ENCODE results near the gene CHST2.
A peak's percentile ranks its signal among the peaks of the same experiment; 100 is the strongest.

The CHST2 gene

DNA sequence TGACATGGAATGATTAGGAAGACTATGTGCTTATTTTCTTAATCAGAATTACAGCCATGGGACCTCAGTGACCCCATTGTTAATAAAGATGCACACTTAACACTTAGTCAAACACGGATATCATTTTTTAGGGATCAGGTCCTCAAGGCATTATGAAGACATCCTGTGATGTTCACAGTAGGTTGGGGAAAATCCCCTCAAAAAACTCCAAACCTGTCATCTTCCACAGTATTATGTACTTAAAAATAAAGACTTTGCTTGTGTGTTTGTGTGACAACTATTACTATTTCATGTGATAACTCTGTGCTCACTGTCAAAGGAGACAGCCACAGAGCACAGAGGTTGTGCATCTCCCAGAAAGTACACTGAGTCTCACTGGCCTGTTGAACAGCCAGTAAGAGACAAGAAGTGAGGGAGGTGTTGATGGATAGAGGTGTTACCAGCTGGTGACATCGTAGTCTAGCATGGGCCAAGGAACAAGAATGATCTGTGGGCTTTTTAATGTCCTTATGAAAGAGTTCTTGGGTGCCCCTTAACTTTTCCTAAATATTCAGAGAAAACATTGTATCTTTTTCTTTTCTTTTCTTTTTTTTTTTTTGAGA is 18.0 kb downstream of the CHST2 start:
- no peak for DNase-seq

DNA sequence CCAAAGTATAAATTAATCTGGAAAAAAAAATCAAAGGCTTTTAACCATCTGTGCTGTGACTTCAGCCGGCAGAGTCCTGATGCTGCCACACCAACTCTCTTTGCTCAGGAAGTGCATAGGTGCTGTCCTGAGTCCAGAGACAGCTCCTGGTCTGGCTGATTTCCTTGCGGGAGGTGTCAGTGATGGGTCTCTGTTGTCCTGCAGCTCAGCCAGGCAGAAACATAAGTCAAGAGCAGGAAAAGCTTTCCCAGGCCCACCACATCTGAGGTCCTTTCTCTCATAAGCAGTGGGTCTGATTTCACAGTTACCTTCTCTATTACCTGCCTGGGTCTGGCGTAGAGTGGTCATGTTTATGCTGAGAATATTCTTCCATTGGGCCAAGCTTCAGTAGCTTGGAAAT is 19.4 kb downstream of the CHST2 start:
- DNase-seq = no peak

DNA sequence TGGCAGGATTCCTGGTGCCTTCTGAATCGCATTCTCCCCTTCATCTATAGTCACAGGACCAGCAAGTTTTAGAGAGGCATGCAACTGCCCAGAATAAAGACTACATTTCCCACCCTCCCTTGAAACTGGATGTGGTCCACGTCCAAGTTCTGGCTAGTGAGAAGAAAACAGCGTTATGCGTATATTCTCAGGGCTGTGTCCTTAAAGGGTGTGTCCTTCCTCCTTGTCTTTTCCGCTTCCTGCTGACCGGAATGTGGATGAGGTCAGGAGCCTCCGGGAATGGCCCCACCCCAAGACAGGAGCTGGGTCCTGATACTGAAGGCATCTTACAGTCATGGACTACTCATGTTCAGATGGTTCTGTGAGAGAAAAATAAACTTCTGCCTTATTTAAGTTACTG is 20.2 kb downstream of the CHST2 start:
- DNase-seq = no peak

DNA sequence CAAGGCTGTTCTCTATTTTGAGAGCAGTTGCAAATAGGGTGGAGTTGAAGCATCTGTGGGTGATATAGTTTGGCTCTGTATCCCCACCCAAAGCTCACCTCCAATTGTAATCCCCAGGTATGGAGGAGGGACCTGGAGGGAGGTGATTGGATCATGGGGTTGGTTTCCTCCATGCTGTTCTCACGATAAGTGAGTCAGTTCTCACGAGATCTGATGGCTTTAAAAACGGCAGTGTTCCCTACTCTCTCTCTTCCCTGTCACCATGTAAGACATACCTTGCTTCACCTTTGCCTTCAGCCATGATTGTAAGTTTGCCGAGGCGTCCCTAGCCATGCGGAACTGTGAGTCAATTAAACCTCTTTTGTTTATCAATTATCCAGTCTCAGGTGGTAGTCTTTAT is 21.0 kb downstream of the CHST2 start:
- DNase-seq = no peak

DNA sequence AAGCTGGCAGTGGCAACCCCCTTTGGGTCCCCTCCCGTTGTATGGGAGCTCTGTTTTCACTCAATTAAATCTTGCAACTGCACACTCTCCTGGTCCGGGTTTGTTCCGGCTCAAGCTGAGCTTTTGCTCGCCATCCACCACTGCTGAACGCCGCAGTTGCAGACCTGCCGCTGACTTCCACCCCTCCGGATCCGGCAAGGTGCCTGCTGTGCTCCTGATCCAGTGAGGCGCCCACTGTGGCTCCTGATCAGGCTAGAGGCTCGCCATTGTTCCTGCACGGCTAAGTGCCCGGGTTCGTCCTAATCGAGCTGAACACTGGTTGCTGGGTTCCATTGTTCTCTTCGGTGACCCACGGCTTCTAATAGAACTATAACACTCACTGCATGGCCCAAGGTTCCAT is 22.8 kb downstream of the CHST2 start:
- DNase-seq = no peak

DNA sequence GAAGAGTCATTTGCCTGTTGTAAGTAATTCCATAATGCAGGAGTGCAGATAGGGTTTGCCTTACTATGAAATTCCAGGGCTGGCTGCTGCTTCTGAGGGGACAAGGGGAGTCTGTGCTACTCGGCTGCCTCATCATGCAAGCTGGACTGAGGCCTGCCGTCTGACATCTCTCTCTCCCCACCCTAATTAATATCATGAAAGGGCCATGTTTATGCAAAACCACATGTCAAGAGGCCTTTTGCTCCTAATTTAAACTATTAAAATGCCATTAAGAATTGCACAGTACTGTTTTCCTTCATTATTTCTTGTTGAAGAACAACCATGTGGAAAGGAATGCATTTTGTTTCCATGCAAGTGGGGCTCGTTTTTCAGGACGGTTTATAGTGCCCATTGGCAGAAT is 26.3 kb downstream of the CHST2 start:
- DNase-seq = no peak

DNA sequence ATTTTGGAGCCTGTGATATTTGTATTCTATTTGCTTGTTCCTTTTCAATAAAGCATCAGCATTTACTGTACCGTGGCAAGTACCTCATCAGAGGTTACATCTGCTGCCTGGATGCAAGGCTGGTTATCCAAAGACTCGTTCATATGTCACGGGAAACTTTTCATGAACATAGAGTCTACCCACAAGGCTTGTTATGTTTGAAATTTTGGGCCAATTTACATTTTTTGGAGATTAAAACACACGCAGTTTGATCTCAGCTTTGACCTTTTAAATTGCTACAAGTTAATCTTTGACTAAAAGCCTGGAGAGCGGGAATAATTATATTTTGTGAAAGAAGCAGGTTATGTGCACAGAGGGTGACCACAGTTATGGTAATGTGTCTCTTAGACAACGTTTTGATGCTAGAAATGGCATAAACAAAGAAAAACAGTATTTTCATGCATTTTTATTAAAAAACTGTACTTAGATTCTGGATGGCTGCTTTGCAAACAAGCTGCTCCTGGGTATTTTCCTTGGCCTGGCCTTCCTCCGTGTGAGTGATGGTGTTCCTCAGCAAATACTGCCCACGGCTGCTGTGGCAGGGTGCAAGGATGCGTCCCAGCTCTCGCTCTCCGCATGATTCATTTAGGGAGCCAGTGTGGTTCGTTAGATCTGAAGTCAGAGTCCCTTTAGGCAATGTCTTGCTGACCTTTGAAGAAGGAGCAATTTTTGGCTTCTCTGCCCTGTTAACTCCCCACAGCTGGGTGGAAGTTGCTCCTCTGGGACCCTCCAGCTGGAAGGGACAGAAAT is 27.1 kb downstream of the CHST2 start:
- no peak for DNase-seq

DNA sequence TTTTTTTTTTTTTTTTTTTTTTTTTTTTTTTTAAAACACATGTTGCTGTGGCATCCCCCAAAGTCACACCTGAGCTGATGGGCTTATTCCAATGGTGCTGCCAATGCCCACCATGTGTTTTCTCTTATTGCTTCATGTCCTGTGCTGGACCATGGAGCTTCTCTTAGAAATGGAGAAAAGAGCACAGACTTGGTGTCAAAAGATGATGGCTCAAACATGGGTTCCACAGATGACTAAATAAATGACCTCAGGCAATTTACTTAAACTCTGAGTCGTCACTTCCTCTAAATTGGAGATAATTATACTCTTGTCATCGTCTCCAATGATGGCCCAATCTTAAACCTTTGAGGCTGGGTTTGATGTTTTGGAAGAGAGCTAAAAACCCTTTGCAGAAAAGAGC is 28.1 kb downstream of the CHST2 start:
- no peak for DNase-seq

DNA sequence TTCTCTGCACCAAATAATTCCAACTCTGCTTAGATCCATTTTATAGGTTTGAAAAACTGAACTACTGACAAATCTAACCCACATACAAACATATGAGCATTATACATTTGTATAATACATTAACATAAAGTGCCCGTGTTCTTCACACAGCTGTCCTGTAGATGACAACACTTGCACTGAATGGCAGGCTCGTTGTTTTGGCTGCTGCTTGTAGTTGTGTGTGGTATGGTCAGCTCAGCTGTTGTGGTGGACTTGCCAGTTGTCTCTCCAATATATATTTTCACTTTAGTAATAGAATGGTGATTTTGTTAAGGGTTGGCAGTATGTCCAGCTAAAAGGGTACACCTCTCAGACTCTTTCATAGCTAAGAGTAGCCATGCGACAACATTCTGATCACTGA is 30.5 kb downstream of the CHST2 start:
- no peak for DNase-seq

DNA sequence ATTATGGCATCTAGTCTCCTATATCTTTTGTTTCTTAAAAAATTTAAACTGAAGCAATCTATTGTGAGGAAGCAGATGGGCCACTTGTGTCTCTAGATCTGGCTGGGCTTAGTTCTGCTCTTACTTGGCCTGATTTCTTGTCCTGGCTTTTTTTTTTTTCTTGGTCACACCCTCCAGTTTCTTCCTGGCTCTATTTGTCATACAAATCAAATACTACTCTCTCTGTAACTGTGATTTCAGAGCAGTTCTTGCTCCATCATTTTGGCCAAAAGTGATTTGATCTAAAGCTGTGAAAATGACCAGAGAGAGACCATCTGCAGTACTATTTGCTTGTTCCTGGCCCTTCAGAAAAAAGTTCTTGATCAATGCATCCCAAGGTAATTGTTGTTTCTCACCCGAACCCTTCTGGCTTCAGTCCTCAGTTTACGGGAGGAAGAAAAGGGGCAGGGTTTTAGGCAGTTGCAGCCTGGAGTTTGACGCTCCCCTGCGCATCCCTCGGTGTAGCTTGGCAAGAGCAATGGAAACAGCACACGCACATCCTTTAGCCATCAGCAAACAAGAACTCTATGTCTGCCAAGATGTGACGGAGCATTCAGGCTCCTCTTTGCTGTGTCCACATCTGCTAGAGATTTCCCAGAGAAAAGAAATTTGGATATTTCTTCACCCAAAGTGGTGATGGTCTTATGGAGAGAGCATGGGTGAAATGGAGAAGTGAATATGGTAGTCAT is 31.6 kb downstream of the CHST2 start:
- DNase-seq = no peak

DNA sequence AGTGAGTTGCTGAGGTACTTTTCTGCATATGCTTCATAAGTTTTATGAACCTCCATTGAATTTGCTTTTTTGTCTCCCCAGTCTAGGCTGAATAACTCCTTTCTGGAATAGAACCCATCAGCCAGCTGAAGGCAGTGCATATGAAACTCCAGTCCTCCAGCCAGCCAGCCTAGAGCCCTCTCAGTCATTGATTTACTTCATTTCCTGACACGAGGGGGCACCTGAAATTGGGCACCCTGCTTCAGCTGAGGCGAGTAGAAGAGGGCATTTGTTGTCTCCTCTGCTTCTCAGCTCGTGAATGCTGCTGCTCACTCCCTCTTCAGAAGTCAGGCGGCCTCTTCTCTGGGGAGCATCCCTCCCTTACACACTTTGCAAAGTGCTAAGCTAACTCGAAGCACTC is 32.5 kb downstream of the CHST2 start:
- DNase-seq = no peak

DNA sequence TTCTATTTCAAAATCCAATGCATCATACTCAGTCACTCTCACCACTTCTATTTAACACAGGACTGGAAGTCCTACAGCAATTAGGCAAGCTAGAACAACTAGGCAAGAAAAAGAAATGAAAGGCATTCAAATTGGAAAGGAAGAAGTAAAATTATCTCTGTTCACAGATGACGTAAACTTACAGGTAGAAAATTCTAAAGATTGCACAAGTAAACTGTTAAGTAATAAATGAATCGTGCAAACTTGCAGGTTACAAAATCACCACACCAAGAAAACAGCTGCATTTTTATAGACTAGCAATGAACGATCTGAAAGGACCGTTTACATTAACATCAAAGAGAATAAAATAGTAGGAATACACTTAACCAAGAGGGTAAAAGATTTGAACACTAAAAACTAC is 36.2 kb downstream of the CHST2 start:
- DNase-seq = no peak

DNA sequence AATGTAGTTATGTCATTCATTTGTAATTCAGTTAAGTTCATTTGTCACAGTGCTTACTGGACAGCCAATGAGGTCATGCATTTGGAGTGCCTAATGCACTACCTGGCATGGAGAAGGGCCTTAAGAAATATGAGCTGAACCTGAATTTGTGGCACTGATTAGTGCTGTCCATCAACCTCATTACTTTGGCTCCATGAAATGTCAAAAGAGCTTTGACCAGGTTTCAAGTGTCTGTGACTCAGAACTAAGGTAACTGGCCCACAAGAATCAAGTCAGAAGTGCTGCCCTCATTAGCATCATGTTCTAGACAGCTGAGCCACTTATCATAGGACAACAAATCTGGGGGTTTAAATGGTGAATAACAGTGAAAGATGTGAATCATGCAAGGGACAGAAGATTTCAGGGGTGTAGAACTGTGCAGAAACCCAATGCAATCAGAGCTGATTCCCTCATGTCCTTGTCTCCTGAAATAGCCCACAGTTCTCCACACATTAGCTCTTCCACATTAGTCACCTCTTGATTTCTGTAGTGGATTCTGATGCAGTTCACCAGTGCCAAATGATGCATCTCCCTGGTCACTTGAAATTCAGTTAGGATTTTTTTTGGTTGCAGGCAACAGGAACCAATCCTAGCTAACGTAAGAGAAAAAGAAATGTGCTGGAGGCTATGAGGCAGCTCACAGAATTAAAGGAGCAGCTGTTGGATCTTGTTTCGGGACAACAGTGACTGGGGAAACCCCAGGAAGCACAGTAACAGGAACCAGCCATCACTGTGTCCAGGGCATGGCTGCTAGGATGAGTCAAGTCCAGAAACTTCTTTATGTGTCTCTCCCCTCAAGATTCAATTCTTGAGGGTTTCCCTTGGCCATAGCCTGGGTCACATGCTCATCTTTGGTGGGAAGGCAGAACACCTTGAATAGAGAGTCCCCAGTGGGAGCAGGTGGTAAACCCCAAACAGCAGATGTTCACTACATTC is 38.7 kb downstream of the CHST2 start:
- no peak for DNase-seq

DNA sequence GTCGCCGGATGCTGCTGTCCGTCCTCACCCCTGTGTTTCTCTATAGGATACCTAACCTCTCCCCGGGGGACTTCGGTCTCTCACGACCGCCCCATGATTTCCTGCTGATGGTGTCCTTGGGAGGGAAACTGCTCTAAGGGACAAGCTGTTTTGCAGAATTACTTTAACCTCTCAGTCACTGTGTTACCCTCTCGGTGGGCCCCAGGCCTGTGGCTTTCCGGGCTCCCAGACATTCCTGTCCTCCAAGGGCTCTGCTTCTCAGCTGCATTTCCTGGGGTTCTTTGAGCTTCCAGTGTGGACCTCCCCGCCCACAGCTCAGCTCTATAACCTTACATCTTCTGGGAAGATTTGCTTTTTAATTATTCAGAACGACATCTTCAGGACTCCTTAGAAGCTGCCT is 40.9 kb downstream of the CHST2 start:
- no peak for DNase-seq

DNA sequence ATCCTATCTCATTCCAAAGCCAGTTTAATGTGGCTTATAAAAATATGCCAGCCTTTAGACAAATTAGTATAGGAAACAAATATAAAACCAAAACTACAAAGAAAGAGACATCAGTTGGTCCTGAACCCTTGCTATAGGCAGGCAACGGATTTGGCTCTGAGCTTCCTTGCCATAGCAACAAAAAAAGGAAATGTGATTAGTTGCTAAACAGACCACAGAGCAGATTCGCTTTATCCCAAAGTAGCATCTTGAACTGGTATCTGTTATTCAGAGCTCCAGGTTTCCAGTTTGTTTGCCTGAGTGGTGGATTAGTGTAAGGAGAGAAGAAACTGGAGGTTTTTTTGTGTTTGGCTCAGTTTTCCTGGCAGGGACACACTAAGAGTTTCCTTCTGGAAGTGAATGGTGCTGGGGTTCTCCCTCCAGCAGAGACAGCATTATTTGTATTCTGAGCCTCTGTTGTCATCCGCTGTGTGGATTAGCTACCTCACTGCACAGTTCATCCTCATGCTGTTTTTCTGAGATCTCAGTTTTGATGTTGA is 44.1 kb downstream of the CHST2 start:
- no peak for DNase-seq

DNA sequence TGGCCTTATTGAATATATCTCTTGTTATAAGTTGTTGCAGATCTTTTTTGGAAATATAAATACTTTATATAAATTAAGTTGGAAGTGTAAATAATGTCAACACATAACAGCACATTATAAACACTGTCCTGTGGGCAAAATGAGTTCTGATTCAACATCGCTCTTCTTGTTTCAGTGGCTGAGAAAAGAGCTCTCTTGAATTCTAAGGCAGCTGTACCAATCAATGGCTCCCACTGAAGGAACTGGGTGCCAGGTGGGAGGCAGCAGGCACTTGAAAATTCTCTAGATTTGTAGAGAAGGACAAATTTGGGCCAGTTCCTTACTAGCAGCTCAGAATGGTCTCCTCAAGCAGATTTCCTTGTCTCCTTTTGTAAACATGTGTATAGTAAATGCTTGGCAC is 45.6 kb downstream of the CHST2 start:
- no peak for DNase-seq

DNA sequence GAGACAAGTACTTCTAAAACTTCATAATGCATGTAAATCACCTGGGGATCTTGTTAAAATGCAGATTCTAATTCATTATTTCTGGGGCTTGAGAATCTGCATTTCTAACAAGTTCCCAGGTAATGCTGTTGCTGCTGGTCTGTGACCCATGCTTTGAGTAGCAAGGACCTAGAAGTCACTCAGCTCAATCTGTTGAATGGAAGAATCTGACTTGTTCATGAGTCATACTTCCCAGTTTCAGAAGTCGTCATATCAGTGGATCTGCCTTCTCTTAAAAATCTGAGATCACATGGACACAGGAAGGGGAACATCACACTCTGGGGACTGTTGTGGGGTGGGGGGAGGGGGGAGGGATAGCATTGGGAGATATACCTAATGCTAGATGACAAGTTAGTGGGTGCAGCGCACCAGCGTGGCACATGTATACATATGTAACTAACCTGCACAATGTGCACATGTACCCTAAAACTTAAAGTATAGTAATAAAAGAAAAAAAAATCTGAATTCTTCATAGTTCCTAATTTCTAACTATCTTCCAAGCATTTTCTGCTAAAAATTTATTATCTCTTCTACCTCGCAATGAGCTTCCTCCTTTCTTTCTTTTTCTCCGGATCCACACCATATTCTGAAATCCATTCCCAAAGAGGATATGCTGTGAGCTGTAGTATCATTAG is 46.2 kb downstream of the CHST2 start:
- peak; percentile 17 to 30 for DNase-seq

DNA sequence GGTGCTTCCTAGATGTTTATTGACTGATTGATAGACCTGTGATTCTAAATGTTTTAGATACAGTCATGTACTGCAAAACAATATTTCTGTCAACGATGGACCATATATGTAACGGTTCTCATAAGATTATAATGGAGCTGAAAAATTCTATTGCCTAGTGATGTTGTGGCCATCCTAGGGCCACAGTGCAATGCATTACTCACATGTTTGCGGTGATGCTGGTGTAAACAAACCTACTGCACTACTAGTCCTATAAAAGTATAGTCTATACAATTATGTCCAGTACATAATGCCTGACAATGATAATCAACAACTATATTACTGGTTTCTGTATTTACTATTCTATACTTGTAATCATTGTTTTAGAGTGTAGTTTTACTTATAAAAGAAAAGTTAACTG is 46.8 kb downstream of the CHST2 start:
- no peak for DNase-seq

DNA sequence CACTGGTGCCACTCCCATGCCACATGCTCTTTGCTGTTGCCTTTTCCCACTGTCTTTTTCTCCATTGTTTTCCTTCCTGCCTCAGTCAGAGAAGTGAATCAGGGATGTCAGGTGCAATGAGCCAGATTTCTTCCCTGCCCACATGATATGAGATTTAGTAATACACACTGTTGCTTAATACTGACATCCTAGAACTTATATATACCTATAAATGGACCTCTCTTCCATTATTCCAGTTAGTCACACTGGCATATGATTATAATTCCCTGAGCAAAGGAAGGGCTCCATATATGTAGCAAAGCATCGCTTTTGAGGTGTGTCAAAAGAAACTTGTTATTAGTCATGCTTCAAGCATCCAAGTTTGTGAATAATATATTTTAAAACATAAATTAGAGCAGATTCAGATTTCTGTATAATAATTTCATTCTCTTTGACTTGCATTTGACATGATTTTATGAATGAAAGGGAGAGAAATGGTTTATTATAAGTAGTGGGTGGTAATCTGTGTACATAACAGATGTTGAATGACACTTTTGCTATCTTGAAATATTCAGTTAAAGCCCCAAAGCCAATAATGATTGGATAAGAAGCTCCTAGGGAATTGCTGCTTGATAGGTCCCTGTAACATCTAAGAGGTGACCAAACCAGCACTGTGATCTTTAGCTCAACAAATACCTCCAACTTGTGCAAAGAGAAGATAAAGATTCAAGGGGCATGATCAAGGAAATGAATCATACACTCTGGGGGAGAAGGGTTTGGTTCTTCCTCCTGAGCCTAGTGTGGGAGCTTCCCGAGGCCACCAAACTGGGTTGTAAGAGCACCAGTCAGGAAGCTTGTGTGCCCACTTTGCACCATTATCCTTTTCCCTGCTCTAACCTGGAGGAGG is 48.6 kb downstream of the CHST2 start:
- DNase-seq = peak in 1 of 2 experiments; percentile 22

DNA sequence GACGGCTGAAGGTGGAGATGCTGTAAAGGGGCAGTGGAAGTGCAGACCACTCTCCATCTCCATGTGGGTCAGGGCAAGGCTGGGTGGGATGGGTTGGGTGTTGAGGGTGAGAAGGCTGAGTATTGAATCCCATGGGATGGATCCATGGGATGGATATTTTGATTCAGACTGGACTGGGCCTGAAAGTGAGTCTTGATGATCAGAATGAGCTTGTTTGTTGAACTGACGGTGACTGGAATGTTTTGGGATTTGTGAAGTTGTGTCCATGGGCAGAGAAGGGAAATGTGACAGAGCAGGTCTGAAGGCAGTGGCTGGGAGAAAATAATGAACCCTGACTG is 49.3 kb downstream of the CHST2 start:
- DNase-seq = no peak

DNA sequence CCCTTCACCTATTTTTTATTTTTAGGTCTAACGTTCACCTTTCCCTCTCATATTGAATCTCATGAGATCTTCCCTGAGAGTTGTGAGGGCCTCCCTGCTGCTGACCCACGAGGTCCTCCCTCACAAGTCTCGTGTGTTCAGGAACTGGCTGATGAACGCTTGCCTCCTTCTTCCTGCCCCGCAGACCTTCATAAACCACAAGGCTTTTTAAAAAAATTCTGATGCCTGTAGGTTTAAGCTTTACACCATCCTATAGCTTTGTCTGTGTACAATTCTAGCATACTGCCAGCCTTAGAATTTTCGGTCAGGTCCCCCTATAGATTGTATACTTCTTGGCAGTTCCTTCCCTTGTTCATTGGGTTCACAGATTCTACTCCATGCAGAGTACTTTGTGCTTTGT is 50.5 kb downstream of the CHST2 start:
- DNase-seq = peak; percentile 50

Measured in AML-193 (cell line).